ENCODE results near the gene GRB2. TPM values are rescaled to one million over a fixed set of nuclear protein-coding genes. Genes with fewer than 3 reads are reported as not detected.

The GRB2 gene
- total and polyA plus RNA-seq, 10 of the 15 experiments (the other 5 are each of a cell fraction or from before 2014, with no cell fraction given), result 113 to 268 (median 158) TPM

GRCh38 chr17:75313941-75314551, 91.4 kb downstream of the GRB2 start (continued):
- TF ChIP-seq JUND (IDR thresholded peaks at IDR 0.05; ENCODE audit: low read depth, low read length), result no peak
- TF ChIP-seq SRF (IDR thresholded peaks at IDR 0.05; ENCODE audit: low read depth in 2 of 2, low read length in 2 of 2), result 0 out of 4 replicates have a peak, but pooled peaks of 1 of the 2 experiments have one; percentile 6
- no peak; the same call in 1 of the 2 replicates for TF ChIP-seq POLR2AphosphoS2 (IDR thresholded peaks at IDR 0.05; ENCODE audit: low read depth, low read length)
- no peak for TF ChIP-seq HDAC2 (IDR thresholded peaks at IDR 0.05)
- TF ChIP-seq E4F1 (IDR thresholded peaks at IDR 0.05; ENCODE audit: borderline replicate concordance, partially characterized antibody), result no peak
- no peak for TF ChIP-seq LARP7 (IDR thresholded peaks at IDR 0.05)
- no peak for TF ChIP-seq BCL3 (IDR thresholded peaks at IDR 0.05; ENCODE audit: borderline replicate concordance, insufficient read depth, low read depth, low read length, poor library complexity, severe bottlenecking)
- peak; percentile 73; the same call in 1 of the 2 replicates for TF ChIP-seq DPF2 (IDR thresholded peaks at IDR 0.05)
- TF ChIP-seq TAF1 (IDR thresholded peaks at IDR 0.05; ENCODE audit: borderline replicate concordance, low read depth, low read length), result no peak
- no peak for TF ChIP-seq ZNF24 (IDR thresholded peaks at IDR 0.05)
- no peak for TF ChIP-seq E2F4 (IDR thresholded peaks at IDR 0.05; ENCODE audit: low read depth, low read length)
- no peak for TF ChIP-seq RAD51 (IDR thresholded peaks at IDR 0.05)
- no peak for TF ChIP-seq MYC (IDR thresholded peaks at IDR 0.05; ENCODE audit: insufficient read depth, insufficient read length, insufficient replicate concordance, low read length, severe bottlenecking)
- no peak for TF ChIP-seq NBN (IDR thresholded peaks at IDR 0.05)
- no peak for TF ChIP-seq NFYA (IDR thresholded peaks at IDR 0.05; ENCODE audit: borderline replicate concordance, low read depth, low read length)
- no peak; the same call in 1 of the 2 replicates for TF ChIP-seq MTA3 (IDR thresholded peaks at IDR 0.05; ENCODE audit: borderline replicate concordance, low read length)
- TF ChIP-seq KAT2A (conservative IDR thresholded peaks at IDR 0.05; ENCODE audit: control insufficient read depth, low read depth, low read length), result no peak
- TF ChIP-seq CEBPB (IDR thresholded peaks at IDR 0.05; ENCODE audit: borderline replicate concordance in 1 of 2, low read depth in 2 of 2, low read length in 2 of 2), result no peak
- TF ChIP-seq PBX3 (IDR thresholded peaks at IDR 0.05; ENCODE audit: insufficient replicate concordance, low read depth, low read length), result no peak
- TF ChIP-seq EP300 (IDR thresholded peaks at IDR 0.05; ENCODE audit: borderline replicate concordance in 1 of 2, control insufficient read depth in 1 of 2, low read depth in 2 of 2, low read length in 2 of 2), result 0 out of 4 replicates have a peak, but pooled peaks of 1 of the 2 experiments have one; percentile 36

All from GM12878 (cell line).